ENCODE measurements around the gene ACACB. TPM values are rescaled to one million over a fixed set of nuclear protein-coding genes. Genes with fewer than 3 reads are reported as not detected.

ACACB gene
- total RNA-seq, 1 donor from 2014 or later: 0.59 TPM

DNA sequence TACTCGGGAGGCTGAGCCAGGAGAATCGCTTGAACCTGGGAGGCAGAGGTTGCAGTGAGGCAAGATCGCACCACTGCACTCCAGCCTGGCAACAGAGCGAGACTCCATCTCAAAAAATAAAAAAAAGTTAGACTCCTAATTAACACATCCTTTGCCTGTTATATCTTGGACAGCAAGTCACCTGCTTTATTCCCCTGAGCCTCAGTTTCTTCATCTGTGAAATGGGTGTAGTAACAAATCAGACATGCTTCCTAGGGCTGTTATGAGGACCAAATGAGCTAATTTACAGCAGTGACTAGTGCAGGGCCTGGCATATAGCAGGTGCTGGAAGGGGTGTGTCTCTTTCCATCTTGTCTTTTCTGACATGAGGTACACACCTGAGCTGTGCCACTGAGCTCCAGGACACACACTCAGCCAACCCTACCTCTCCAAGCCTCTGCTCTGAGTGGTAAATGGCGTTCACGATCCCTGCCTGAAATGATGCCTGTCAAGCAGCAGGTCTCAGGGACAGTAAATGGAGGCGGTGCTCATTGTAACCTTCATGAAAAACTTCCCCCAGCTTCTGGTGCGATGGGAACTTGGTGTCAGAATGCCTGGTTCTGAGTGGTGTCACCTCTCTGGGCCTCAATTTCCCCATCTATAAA is 161.0 kb downstream of the ACACB start:
- DNase-seq (ENCODE audit: low read depth, low spot score): no peak

GRCh38 chr12:109277899-109278762 is 161.7 kb downstream of the ACACB start:
- DNase-seq (ENCODE audit: low read depth, low spot score): no peak

DNA sequence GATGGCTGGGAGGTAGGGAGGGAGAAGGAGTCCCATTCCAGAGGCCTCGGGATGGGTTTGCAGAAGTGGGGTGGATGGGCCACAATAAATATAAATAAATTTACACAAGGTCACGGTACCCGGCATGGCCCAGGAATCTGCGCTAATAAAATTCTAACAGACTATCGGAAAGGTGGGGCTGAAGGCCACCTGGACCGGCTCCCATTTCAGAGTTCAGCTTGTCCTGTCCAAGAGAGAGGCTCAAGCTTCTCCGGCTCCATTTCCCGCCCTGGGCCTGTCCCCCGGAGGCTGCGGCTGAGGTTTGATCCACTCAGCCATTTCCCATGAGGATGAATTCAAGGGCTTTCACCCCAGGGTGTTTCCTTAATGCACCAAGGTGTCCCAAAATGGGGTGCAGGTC is 162.5 kb downstream of the ACACB start:
- no peak for DNase-seq (ENCODE audit: low read depth, low spot score)

- no peak for DNase-seq (ENCODE audit: low read depth, low spot score)
These were observed 163.1 kb downstream of the ACACB start for GRCh38 chr12:109279525-109279924.

DNA sequence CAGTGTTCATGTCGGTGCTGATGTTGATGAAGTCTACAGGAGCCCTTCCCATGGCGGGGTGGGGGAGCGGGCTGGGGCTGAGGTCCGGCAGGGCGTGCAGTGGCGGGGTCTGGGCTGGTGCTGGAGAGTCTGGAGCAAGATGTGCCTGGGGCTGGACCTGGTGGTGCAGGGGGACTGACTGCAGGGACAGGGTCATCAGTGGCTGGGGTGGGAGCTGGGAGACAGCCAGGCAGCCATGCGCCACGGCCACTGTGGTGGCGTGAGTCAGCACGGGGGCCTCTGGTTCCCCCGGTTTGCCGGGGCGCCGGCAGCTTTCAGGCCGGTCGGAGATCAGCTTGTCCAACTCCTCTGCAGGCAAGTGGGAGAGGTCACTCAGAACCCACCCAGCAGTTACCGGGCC is 165.1 kb downstream of the ACACB start:
- DNase-seq (ENCODE audit: low read depth, low spot score): no peak

DNA sequence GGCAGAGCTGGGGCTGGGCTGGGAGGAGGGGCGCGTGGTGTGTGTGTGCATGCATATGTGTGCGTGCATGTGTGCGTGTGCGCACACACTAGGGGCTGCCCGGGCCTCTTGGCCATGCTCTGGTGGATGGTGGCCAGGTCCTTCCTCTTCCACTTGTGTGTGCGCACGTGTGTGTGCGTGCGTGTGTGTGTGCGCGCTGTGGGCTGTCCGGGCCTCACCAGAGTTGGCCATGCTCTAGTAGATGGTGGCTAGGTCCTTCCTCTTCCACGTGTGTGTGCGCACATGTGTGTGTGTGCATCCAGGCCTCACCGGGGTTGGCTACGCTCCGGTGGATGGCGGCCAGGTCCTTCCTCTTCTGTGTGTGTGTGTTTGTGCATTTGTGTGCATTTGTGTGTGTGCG is 168.0 kb downstream of the ACACB start:
- DNase-seq (ENCODE audit: low read depth, low spot score): no peak

DNA sequence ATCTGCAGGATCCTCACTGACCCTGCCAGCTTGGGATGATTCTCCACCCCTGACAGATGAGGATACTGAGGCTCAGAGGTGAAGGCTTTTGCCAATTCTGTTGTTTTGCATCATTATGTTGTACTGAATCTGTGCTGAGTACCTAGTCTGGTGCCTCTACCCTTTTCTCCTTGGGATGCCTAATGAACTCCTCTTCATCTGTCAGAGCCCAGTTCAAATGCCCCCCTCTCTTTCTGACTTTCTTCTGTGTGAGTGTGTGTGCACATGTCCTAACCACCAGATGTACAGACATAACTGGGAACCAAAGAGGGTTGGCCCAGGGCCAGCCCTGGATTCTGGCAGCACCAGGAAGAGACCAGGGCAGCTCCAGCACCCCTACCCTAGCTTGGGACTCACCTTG is 169.9 kb downstream of the ACACB start:
- no peak for DNase-seq (ENCODE audit: low read depth, low spot score)

- DNase-seq (ENCODE audit: low read depth, low spot score): no peak
These were observed 170.3 kb downstream of the ACACB start for GRCh38 chr12:109286652-109287051.

DNA sequence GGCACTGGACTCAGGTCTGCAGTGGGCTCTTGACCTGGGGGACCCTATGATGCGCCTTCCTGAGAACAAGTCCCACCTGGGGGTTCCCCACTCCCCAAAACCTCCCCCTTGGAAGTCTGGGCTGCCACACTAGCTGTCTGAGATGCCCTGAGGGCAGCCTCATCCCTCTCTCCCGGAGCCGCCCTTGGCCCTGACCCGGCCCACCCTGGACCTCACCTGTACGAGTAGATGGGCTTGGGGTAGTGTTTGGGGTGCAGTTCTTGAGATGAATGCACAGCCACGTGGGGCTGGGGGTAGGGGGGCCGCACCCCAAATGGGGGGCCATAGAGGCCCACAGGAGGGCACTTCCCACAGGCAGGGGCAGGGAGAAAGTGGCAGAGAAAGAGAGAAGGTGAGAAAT is 170.8 kb downstream of the ACACB start:
- DNase-seq (ENCODE audit: low read depth, low spot score): no peak

DNA sequence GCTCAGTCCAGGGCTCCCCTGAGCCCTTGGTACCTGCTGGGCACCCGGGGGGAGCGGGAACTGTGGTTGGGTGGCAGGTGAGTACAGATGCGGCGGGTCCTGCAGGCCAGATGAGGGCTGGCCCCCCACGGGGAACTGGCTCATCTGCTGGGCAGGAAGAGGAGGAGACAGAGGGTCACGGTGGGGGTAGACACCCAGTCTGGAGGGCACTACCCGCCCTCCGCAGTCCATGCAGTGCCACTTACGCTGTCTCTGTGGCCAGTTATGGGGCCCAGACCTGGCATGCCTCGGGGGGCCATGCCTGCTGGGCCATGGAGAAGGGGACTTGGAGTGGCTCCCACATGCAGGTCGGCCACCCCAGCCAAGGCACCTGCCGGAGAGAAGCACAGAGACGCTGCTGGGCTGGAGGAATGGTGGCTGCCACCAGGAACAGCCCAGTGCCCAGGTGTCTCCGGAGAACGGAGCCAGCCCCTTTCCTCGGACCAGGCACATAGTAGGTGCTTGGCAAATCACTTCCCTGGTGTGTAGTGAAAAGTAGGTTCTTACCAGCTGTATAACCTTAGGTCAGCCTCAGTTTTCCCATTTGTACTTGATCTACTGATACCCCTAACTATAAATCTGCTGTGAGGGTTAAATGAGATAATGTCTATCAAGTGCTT is 171.6 kb downstream of the ACACB start:
- no peak for DNase-seq (ENCODE audit: low read depth, low spot score)

GRCh38 chr12:109288571-109288970 is 172.2 kb downstream of the ACACB start:
- DNase-seq (ENCODE audit: low read depth, low spot score): no peak

DNA sequence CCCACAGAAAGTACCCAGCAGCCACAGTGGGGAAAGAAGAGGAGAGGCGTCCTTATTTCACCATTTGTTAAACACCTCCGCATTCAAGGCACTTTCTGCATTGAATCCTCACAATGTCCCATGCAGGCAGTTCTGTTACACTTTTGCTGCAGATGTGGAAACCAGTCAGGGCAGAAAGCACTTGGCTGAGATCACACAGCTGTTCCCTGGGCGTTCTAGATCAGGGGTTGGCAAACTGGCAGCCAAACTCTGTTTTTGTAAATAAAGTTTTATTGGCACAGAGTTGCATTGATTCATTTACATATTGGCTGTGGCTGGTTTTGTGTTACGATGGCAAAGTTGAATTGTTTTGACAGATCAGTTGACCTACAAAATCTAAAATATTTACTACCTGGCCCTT is 172.6 kb downstream of the ACACB start:
- no peak for DNase-seq (ENCODE audit: low read depth, low spot score)

GRCh38 chr12:109289551-109289950 is 173.2 kb downstream of the ACACB start:
- no peak for DNase-seq (ENCODE audit: low read depth, low spot score)

GRCh38 chr12:109290061-109290460 is 173.7 kb downstream of the ACACB start:
- DNase-seq (ENCODE audit: low read depth, low spot score): no peak

DNA sequence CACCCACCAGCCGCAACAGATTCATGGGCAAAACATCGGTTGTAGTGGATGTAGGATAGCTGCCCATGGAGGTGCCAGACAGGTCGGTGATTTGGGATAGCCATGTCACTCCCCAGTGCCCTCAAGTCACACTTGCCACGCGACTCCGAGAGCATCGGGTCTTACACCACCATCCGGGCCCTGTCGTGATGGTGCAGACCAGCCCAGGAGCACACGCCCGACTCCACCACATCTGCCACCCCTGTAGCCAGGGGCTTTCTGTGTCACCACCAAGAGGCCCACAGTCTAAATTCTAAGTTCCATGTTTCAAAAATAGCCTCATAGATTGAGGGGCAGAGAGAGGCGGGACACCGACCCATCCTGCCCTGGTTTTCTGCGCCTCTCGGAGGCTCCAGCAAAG is 174.7 kb downstream of the ACACB start:
- DNase-seq (ENCODE audit: low read depth, low spot score): no peak

GRCh38 chr12:109291521-109292341 is 175.3 kb downstream of the ACACB start:
- DNase-seq (ENCODE audit: low read depth, low spot score): no peak

DNA sequence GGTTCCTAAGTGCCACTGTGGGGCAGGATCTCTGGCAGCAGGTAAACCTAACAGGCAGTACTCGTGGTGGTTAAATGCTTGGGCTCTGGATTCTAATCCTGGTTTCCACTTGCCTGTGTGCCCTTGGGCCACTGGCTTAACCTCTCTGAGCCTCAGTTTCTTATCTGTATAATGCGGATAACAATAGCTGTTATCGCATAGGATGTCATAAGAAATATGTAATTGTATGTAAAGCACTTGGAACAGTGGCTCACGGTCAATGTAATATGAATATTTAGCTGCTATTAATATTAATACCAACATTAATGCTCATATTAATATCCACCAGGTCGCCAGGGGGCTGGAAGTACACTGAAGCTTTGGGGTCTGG is 175.9 kb downstream of the ACACB start:
- no peak for DNase-seq (ENCODE audit: low read depth, low spot score)

DNA sequence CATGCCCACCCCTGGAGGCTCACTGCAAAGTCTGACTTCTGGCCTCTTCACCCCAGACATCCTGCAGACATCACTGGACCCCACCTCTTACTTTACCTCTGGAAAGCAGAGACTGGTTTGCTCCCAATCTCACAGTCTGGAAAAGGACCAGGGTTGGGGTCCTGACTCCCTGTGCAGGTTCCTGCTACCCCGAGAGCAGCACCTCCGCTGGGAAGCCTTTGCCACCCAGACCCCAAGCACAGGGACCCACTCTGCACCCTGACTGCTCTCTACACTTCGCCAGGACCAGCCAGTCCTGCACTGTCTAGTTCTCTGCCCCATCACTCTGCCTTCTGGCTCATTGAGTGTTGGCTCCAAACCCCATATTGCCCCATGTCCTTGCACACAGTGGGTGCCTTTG is 176.7 kb downstream of the ACACB start:
- no peak for DNase-seq (ENCODE audit: low read depth, low spot score)

DNA sequence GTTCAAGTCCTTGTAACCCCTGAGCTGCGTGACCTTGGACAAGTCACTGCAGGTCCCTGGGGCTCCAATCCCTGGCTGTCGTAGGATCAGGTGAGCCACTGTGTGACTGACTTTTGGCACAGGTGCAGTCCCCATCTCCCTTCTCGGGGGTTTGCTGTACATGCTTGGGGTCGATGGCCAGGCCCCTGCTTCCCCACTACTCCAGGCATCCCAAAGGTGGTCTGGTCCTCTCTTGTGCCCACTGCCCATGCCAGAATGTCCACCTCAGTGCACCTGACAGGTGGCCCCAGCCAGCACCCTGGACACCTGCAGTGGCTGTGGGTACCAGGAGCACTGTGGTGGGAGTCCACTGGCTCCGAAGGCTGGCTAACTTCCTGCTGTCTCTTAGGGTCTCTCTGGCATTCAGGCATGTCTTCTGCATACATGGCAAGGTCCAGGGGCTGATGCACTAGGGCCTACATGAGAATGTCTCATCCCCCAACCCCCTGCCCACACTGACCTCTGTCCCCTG is 178.0 kb downstream of the ACACB start:
- DNase-seq (ENCODE audit: low read depth, low spot score): no peak

- no peak for DNase-seq (ENCODE audit: low read depth, low spot score)
These were observed 179.5 kb downstream of the ACACB start for GRCh38 chr12:109295764-109296425.

DNA sequence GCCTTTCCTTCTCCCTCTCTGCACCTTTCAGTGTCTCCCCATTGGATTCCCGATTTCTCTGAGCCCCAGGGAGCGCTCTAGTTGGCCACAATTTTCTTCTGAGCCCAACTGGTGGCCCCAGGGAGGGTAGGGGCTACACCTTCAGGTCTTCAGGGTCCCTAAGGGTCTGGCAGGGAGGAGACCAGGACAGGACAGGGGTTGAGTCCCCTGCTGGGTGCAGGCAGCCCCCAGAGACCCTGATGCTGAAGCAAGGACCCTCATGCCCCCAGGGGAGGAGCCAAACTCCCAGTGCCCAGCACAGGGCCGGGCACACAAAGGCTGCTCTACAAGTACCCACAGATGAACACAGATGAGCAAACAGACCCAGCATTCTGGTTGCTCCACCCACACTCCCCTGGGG is 180.0 kb downstream of the ACACB start:
- no peak for DNase-seq (ENCODE audit: low read depth, low spot score)
